B cell (primary cell): ENCODE measurements around the gene CACNA1G.

ENCODE experiments used
- EZH2 ChIP-seq: IDR thresholded peaks from 2 replicates; pipeline ENCODE4 v1.6.1; 2012; ENCODE audit warnings: borderline replicate concordance, low read depth, mild to moderate bottlenecking, moderate library complexity, low read length; ENCODE audit not compliant: insufficient read depth, poor library complexity, severe bottlenecking
- TF ChIP-seq, protein P1 (sequence below): fragments of 200-600 bp; IDR thresholded peaks from one replicate; pipeline ENCODE4 v1.8.0; 2022; ENCODE audit warnings: antibody characterized with exemption, mild to moderate bottlenecking

DNA sequence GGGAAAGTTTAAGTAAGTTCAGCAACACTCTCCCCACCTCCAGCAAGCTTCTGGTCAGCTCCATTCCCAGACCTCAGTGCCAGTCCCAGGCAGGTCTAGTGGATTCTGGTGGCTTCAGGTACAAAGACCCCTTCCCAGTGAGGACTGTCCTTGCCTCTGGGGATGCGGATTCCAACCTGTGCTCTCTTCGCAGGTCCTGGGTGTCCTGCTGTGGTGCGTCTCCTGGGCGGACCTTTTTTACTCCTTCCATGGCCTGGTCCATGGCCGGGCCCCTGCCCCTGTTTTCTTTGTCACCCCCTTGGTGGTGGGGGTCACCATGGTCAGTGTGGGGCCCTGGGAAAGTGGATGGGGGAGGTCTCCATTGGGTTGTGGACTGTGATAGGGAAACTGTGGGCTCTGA, 96.0 kb downstream of the CACNA1G start:
- TF ChIP-seq, protein P1, sequence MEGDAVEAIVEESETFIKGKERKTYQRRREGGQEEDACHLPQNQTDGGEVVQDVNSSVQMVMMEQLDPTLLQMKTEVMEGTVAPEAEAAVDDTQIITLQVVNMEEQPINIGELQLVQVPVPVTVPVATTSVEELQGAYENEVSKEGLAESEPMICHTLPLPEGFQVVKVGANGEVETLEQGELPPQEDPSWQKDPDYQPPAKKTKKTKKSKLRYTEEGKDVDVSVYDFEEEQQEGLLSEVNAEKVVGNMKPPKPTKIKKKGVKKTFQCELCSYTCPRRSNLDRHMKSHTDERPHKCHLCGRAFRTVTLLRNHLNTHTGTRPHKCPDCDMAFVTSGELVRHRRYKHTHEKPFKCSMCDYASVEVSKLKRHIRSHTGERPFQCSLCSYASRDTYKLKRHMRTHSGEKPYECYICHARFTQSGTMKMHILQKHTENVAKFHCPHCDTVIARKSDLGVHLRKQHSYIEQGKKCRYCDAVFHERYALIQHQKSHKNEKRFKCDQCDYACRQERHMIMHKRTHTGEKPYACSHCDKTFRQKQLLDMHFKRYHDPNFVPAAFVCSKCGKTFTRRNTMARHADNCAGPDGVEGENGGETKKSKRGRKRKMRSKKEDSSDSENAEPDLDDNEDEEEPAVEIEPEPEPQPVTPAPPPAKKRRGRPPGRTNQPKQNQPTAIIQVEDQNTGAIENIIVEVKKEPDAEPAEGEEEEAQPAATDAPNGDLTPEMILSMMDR: no peak
- TF ChIP-seq EZH2: no peak
